ENCODE data around the gene RBM47.

Gene RBM47

DNA sequence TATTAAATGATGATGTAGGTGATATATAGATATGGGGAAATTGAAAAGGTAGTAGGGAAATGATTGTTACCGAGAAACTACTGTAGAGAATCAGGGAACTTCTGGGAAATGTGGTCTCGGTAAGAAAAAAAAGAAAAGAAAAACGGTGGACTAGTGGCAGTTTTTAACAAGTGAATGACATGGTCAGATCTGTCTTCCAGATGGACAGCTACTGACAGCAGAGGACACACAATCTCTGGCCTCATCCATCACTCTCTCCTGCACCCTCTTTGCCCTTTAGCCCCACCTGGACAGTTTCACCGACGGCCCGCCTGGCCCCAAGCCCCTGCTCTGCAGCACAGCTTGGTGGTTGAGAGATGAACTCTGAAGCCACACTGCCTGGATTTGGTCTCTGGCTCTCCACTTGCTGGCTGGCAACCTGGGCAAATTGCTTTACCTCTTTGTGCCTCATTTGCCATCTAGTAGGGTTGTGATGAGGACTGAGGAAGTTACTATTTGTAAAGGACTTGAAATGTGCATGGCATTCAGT, 23.4 kb downstream of the RBM47 start:
- no peak for DNase-seq (ENCODE audit: low read depth)
- H3K4me3 ChIP-seq (ENCODE audit: low read depth, low read length) = no peak overlapping the region
- TF ChIP-seq, protein P1, sequence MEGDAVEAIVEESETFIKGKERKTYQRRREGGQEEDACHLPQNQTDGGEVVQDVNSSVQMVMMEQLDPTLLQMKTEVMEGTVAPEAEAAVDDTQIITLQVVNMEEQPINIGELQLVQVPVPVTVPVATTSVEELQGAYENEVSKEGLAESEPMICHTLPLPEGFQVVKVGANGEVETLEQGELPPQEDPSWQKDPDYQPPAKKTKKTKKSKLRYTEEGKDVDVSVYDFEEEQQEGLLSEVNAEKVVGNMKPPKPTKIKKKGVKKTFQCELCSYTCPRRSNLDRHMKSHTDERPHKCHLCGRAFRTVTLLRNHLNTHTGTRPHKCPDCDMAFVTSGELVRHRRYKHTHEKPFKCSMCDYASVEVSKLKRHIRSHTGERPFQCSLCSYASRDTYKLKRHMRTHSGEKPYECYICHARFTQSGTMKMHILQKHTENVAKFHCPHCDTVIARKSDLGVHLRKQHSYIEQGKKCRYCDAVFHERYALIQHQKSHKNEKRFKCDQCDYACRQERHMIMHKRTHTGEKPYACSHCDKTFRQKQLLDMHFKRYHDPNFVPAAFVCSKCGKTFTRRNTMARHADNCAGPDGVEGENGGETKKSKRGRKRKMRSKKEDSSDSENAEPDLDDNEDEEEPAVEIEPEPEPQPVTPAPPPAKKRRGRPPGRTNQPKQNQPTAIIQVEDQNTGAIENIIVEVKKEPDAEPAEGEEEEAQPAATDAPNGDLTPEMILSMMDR (IDR thresholded peaks at IDR 0.05; ENCODE audit: insufficient read depth, low read depth, low read length, missing control alignments) = no peak

DNA sequence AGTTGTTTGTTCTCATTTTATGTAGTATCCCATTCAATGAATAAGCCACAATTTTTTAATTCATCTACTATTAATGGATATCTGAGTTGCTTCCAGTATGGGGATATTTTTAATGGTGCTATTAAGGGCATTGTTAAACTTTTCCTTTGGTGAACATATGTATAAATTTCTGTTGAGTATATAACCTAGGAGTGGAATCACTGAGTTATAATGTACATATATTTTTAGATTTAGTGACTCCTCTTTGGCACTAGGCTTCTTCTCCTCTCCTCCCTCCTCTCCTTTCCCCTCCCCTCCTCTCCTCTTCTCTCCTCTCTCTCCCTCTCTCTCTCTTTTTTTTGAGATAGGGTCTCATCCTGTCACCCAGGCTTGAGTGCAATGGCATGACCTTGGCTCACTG, 26.4 kb downstream of the RBM47 start:
- no peak overlapping the region for H3K4me3 ChIP-seq (ENCODE audit: low read depth, low read length)
- TF ChIP-seq, protein P1 (IDR thresholded peaks at IDR 0.05; ENCODE audit: insufficient read depth, low read depth, low read length, missing control alignments) = no peak
- no peak for DNase-seq (ENCODE audit: low read depth)

DNA sequence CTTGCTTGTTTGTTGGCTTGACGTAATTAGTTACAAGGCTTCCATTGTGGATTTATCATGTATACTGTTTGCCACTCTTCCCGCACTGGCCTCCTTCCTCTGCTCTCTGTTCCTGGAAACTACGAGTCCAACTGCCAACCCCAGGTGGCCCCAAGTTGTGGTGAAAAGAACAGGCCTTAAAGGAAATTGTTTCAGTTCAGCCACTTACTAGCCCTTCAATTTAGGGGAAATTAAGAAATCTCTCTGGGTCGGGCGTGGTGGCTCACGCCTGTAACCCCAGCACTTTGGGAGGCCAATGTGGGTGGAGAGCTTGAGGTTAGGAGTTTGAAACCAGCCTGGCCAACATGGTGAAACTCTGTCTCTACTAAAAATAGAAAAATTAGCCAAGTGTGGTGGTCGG, 28.0 kb downstream of the RBM47 start:
- DNase-seq (ENCODE audit: low read depth) = no peak
- TF ChIP-seq, protein P1 (IDR thresholded peaks at IDR 0.05; ENCODE audit: insufficient read depth, low read depth, low read length, missing control alignments) = no peak
- no peak overlapping the region for H3K4me3 ChIP-seq (ENCODE audit: low read depth, low read length)

DNA sequence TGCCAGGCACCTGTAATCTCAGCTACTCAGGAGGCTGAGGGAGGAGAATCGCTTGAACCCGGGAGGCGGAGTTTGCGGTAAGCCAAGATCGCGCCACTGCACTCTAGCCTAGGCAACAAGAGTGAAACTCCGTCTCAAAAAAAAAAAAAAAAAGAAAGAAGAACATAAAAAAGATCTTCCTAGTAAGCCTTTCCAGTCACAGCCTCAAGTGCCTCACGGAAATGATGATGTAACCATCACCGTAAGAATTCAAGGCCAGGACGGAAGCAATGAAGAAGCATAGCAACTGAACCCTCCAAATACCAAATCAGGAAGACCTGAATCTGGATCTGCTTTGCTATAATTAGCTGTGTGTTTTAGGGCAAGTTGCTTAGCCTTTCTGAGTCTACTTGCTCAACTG, 28.8 kb downstream of the RBM47 start:
- DNase-seq (ENCODE audit: low read depth) = no peak
- TF ChIP-seq, protein P1 (IDR thresholded peaks at IDR 0.05; ENCODE audit: insufficient read depth, low read depth, low read length, missing control alignments) = no peak
- H3K4me3 ChIP-seq (ENCODE audit: low read depth, low read length) = no peak overlapping the region

DNA sequence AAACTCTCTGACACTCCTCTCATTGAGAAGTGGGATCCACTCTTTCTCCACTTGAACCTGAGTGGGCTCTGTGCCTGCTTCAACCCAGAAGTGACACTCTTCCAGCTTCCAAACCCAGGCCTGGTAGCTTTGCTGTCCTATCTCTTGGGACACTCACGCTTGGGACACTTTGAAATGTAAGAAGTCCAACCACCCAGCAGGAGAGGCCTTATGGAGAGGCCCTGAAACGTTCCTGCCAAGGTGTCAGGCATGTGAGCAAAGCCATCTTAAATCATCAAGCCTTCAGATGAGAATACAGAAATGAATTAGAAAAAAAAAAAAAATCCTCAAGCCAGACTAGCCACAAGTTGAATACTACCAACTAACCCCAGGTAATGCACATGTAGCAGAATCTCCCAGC, 30.2 kb downstream of the RBM47 start:
- TF ChIP-seq, protein P1 (IDR thresholded peaks at IDR 0.05; ENCODE audit: insufficient read depth, low read depth, low read length, missing control alignments) = no peak
- H3K4me3 ChIP-seq (ENCODE audit: low read depth, low read length) = no peak overlapping the region
- no peak for DNase-seq (ENCODE audit: low read depth)

DNA sequence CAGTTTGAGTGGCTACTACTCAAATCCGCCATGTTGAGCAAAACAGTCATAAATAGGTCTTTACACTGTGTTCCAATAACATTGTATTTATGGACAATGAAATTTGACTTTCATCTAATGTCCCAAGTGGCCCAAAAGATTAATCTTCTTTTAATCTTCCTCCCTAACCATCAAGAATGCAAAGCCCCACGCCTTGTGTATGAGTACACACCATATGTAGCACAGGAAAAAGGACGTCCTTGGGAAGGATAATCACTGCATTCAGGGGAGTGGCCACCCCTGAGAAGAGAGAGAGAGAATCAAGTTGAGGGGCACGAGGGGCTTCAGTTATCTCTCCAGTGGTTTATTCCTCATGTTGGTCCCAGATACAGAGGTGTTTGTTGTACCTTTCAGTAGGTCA, 33.1 kb downstream of the RBM47 start:
- no peak overlapping the region for H3K4me3 ChIP-seq (ENCODE audit: low read depth, low read length)
- DNase-seq (ENCODE audit: low read depth) = no peak
- TF ChIP-seq, protein P1 (IDR thresholded peaks at IDR 0.05; ENCODE audit: insufficient read depth, low read depth, low read length, missing control alignments) = no peak

DNA sequence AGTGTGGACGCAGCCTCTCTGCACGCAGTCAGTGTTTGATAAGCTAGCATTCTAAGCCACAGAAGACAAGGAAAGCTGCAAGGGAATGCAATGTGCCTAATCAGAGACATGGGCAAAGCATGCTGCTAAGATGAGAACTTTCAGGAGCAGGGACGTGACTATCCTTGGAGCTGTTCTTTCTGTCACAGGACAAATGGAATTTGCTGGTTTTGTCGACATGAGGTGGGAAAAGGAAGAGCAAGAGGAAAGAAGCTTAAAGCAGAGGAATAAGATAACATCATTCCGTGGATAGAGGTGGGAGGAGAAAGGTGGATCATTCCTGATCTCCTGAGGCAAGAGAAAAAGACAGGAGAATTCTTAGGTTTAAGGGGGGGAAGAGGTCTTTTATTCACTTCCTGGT, 33.7 kb downstream of the RBM47 start:
- TF ChIP-seq, protein P1 (IDR thresholded peaks at IDR 0.05; ENCODE audit: insufficient read depth, low read depth, low read length, missing control alignments) = no peak
- no peak overlapping the region for H3K4me3 ChIP-seq (ENCODE audit: low read depth, low read length)
- DNase-seq (ENCODE audit: low read depth) = no peak
